H1 (cell line): ENCODE data around the gene GALNT11. TPM values are rescaled to one million over a fixed set of nuclear protein-coding genes. Genes with fewer than 3 reads are reported as not detected.

Experiments used
- CTCF ChIA-PET: fragments of 300-600 bp; sonication (Branson Sonifier 250); formaldehyde crosslinking; loops from one replicate; lab custom pipeline; 2021; ENCODE audit not compliant: partially characterized antibody; lab: Charles Lee
- POLR2A ChIA-PET: fragments of 300-600 bp; sonication (Branson Sonifier 250); formaldehyde crosslinking; loops from one replicate; lab custom pipeline; 2021; ENCODE audit warnings: inconsistent platforms; ENCODE audit not compliant: partially characterized antibody; lab: Charles Lee
- DNase-seq, 2 experiments: peaks; one replicate each; pipeline versions ENCODE4 v3.0.0 to v3.0.0-alpha.2; 2010 to 2022; ENCODE audit warnings: low spot score in 2 of 2, low read depth in 1 of 2, mixed read lengths in 1 of 2
- FAIRE-seq: peaks from 2 replicates; lab custom pipeline; 2011; peaks lifted over from hg19 to GRCh38; lab: Jason Lieb, UNC
- H2AFZ ChIP-seq: 2 replicates; pipeline ENCODE4 v1.8.1; 2012; ENCODE audit warnings: low read length, inconsistent platforms
- H2AK5ac ChIP-seq: 2 replicates; pipeline ENCODE4 v1.6.1; 2013; ENCODE audit warnings: low read depth, low read length
- H2BK120ac ChIP-seq: replicated peaks from 2 replicates; pipeline ENCODE3; 2013; ENCODE audit warnings: low read depth, low read length, inconsistent platforms
- H2BK12ac ChIP-seq: 2 replicates; pipeline ENCODE4 v1.6.1; 2013; ENCODE audit warnings: low read depth, low read length
- H2BK15ac ChIP-seq: 2 replicates; pipeline ENCODE4 v1.6.1; 2013; ENCODE audit warnings: low read length
- H2BK20ac ChIP-seq: 2 replicates; pipeline ENCODE4 v1.6.1; 2013; ENCODE audit warnings: low read length
- H2BK5ac ChIP-seq: 2 replicates; pipeline ENCODE4 v1.6.1; 2013; ENCODE audit warnings: low read depth, low read length
- H3K14ac ChIP-seq: 2 replicates; pipeline ENCODE4 v1.6.1; 2013; ENCODE audit warnings: inconsistent platforms; ENCODE audit not compliant: insufficient read length
- H3K18ac ChIP-seq: 2 replicates; pipeline ENCODE4 v1.6.1; 2013; ENCODE audit warnings: low read length; ENCODE audit errors: extremely low read depth
- H3K23ac ChIP-seq: 2 replicates; pipeline ENCODE4 v1.6.1; 2013; ENCODE audit warnings: inconsistent platforms; ENCODE audit not compliant: insufficient read length
- H3K23me2 ChIP-seq: 2 replicates; pipeline ENCODE4 v1.6.1; 2013; ENCODE audit warnings: low read depth, low read length
- H3K27ac ChIP-seq: 2 replicates; pipeline ENCODE4 v1.6.1; 2011; ENCODE audit warnings: low read depth, low read length, inconsistent platforms
- H3K27me3 ChIP-seq, 4 experiments: replicated peaks in 1 of 4; 1 replicate in 1 of 4; 2 replicates in 3 of 4; pipeline versions ENCODE4 v1.6.1 to v1.8.1; 2011 to 2013; ENCODE audit warnings: low read length in 3 of 4, mild to moderate bottlenecking in 3 of 4, inconsistent platforms in 2 of 4, mixed read lengths in 2 of 4, moderate library complexity in 1 of 4; ENCODE audit not compliant: control insufficient read depth in 3 of 4, insufficient read depth in 3 of 4; ENCODE audit errors: extremely low read depth in 1 of 4
- H3K36me3 ChIP-seq, 4 experiments: 2 replicates each; pipeline versions ENCODE4 v1.6.1 to v1.8.1; 2011 to 2013; ENCODE audit warnings: mild to moderate bottlenecking in 4 of 4, low read length in 3 of 4, moderate library complexity in 2 of 4, control low read depth in 1 of 4, inconsistent platforms in 1 of 4; ENCODE audit not compliant: insufficient read depth in 4 of 4, control insufficient read depth in 2 of 4
- H3K4ac ChIP-seq: replicated peaks from 2 replicates; pipeline ENCODE3; 2013; ENCODE audit warnings: low read length, low read depth, mixed read lengths, inconsistent platforms; ENCODE audit not compliant: insufficient read length
- H3K4me1 ChIP-seq, 4 experiments: replicated peaks in 1 of 4; 1 replicate in 1 of 4; 2 replicates in 3 of 4; pipeline versions ENCODE4 v1.6.1 to v1.8.1; 2011 to 2013; ENCODE audit warnings: low read length in 3 of 4, inconsistent platforms in 2 of 4, mixed read lengths in 1 of 4; ENCODE audit not compliant: insufficient read depth in 4 of 4, control insufficient read depth in 3 of 4
- H3K4me2 ChIP-seq, 2 experiments: 2 replicates each; pipeline versions ENCODE4 v1.6.1 to v1.8.1; 2011 to 2013; ENCODE audit warnings: low read depth in 2 of 2, low read length in 2 of 2, control low read depth in 1 of 2, inconsistent platforms in 1 of 2, mild to moderate bottlenecking in 1 of 2; ENCODE audit not compliant: insufficient read depth in 1 of 2
- H3K4me3 ChIP-seq, 4 experiments: fragments of 200-600, 300-600 bp in 1 of 4; sonication (generic), shearing (Covaris generic), sonication (Bioruptor Twin) in 1 of 4; 2 replicates each; pipeline versions ENCODE4 v1.5.1 to v1.8.1; 2011 to 2016; ENCODE audit warnings: low read length in 4 of 4, low read depth in 3 of 4, control low read depth in 2 of 4, inconsistent platforms in 2 of 4, mild to moderate bottlenecking in 2 of 4, mixed read lengths in 1 of 4, moderate library complexity in 1 of 4; ENCODE audit not compliant: insufficient read depth in 2 of 4; ENCODE audit errors: extremely low read depth in 1 of 4
- H3K56ac ChIP-seq: replicated peaks from 2 replicates; pipeline ENCODE3; 2013; ENCODE audit warnings: low read depth, mild to moderate bottlenecking, mixed read lengths, low read length, inconsistent platforms; ENCODE audit not compliant: insufficient read length
- H3K79me1 ChIP-seq: 2 replicates; pipeline ENCODE4 v1.6.1; 2013; ENCODE audit warnings: low read depth, low read length, control low read depth
- H3K79me2 ChIP-seq, 2 experiments: 2 replicates each; pipeline versions ENCODE4 v1.6.1 to v1.8.1; 2012 to 2013; ENCODE audit warnings: low read length in 2 of 2, mild to moderate bottlenecking in 2 of 2, inconsistent platforms in 1 of 2; ENCODE audit not compliant: insufficient read depth in 2 of 2, control insufficient read depth in 1 of 2
- H3K9ac ChIP-seq, 4 experiments: replicated peaks in 1 of 4; 1 replicate in 1 of 4; 2 replicates in 3 of 4; pipeline versions ENCODE4 v1.6.1 to v1.8.1; 2011 to 2013; ENCODE audit warnings: low read depth in 3 of 4, low read length in 3 of 4, control low read depth in 2 of 4, mild to moderate bottlenecking in 2 of 4, moderate library complexity in 2 of 4, inconsistent platforms in 1 of 4; ENCODE audit errors: extremely low read depth in 1 of 4
- H3K9me3 ChIP-seq, 2 experiments: 2 replicates each; pipeline versions ENCODE4 v1.6.1 to v1.8.1; 2012 to 2013; ENCODE audit warnings: mild to moderate bottlenecking in 2 of 2, moderate library complexity in 2 of 2, control low read depth in 1 of 2, inconsistent platforms in 1 of 2, low read depth in 1 of 2, low read length in 1 of 2, mixed read lengths in 1 of 2; ENCODE audit not compliant: insufficient read depth in 2 of 2
- H4K20me1 ChIP-seq, 2 experiments: replicated peaks in 1 of 2; 2 replicates each; pipeline versions ENCODE3 to v1.8.1; 2011 to 2013; ENCODE audit warnings: inconsistent platforms in 2 of 2, low read length in 2 of 2, mild to moderate bottlenecking in 1 of 2; ENCODE audit not compliant: insufficient read depth in 2 of 2, control insufficient read depth in 1 of 2
- H4K5ac ChIP-seq: 2 replicates; pipeline ENCODE4 v1.6.1; 2013; ENCODE audit warnings: low read length, low read depth, mixed read lengths, inconsistent platforms; ENCODE audit not compliant: insufficient read length
- H4K8ac ChIP-seq: 2 replicates; pipeline ENCODE4 v1.8.0; 2013; ENCODE audit warnings: mild to moderate bottlenecking, moderate library complexity, low read length, inconsistent platforms; ENCODE audit not compliant: insufficient read depth; ENCODE audit errors: extremely low read depth
- H4K91ac ChIP-seq: replicated peaks from 2 replicates; pipeline ENCODE3; 2013; ENCODE audit warnings: low read length, mixed read lengths, inconsistent platforms; ENCODE audit not compliant: insufficient read length
- EGR1 ChIP-seq: IDR thresholded peaks from 2 replicates; pipeline ENCODE4 v1.6.1; 2011; ENCODE audit warnings: low read depth, low read length, borderline replicate concordance
- TAF7 ChIP-seq: optimal IDR thresholded peaks from 2 replicates; pipeline ENCODE3; 2011; ENCODE audit warnings: low read depth, mild to moderate bottlenecking, inconsistent platforms, low read length, moderate library complexity, borderline replicate concordance
- TBP ChIP-seq: IDR thresholded peaks from 2 replicates; pipeline ENCODE4 v1.6.1; 2011; ENCODE audit warnings: low read depth, low read length, improper control_type of control experiment
- WGBS, 2 experiments: shearing (Covaris generic) in 1 of 2; methylation state at CpG; one replicate each; pipeline versions ENCODE4 v1.1.6 to v1.1.7; 2013 to 2015; ENCODE audit warnings: low lambda C conversion rate in 2 of 2, mixed read lengths in 2 of 2, inconsistent platforms in 1 of 2, low coverage in 1 of 2, missing lambda C conversion rate in 1 of 2; ENCODE audit not compliant: insufficient replicate concordance in 2 of 2, insufficient coverage in 1 of 2, insufficient read length in 1 of 2; ENCODE audit errors: extremely low coverage in 1 of 2, missing lambda C conversion rate in 1 of 2; 5-methylcytosine and 5-hydroxymethylcytosine counted together
- polyA plus RNA-seq, 7 experiments: library from polyadenylated mRNA; depleted of rRNA in 3 of 7; stranded (reverse) in 5 of 7; unstranded in 2 of 7; fragments of >200 nt in 5 of 7; fragments of 200-250 nt in 2 of 7; gene quantifications; 1 replicate in 5 of 7; 2 replicates in 1 of 7; 4 replicates in 1 of 7; pipeline versions ENCODE4 v1.2.1 to v1.2.3, GENCODE V29; 2011 to 2013; ENCODE audit warnings: missing spikeins in 2 of 7, mixed read lengths in 2 of 7
- total RNA-seq: library from RNA; stranded (reverse); fragmentation: NEBNext Ultra II Directional; extraction: Animal tissue kit (Norgen Biotek cat#: 25700); gene quantifications from 2 replicates; pipeline ENCODE4 v1.2.1, GENCODE V29; 2021
- TF ChIP-seq, protein P1 (sequence below): IDR thresholded peaks from 2 replicates; pipeline ENCODE4 v1.6.1; 2012; ENCODE audit warnings: low read length, inconsistent platforms

GALNT11 gene
- total and polyA plus RNA-seq, 2 of the 8 experiments (the other 6 are each of a cell fraction or from before 2014, with no cell fraction given): 20.5 to 23.2 TPM

GRCh38 chr7:152016947-152017346 is 8.5 kb upstream of the GALNT11 start:
- Histone ChIP-seq H2BK12ac (no peak overlapping the region), H3K4me1 (no peaks in the 10 kb centered on the region), H3K9me3 (no peaks in the 10 kb centered on the region; a peak in 1 of 4 replicates), H4K91ac (no peak overlapping the region), H3K79me2 (no peaks in the 10 kb centered on the region), H3K18ac (no peak overlapping the region), H3K23me2 (no peaks in the 10 kb centered on the region; the same call in 1 of the 2 replicates), H3K4ac (no peak overlapping the region), H3K14ac (no peak overlapping the region), H3K56ac (no peak overlapping the region), H2BK20ac (no peak overlapping the region), H3K4me2 (no peak overlapping the region), H3K27ac (no peak overlapping the region), H3K27me3 (no peaks in the 10 kb centered on the region), H3K9ac (no peak overlapping the region), H4K20me1 (no peaks in the 10 kb centered on the region), H4K8ac (no peak overlapping the region), H3K4me3 (no peak overlapping the region), H3K23ac (no peak overlapping the region), H2BK15ac (no peak overlapping the region), H2AK5ac (no peak overlapping the region), H2BK5ac (no peak overlapping the region), H3K36me3 (no peaks in the 10 kb centered on the region), H2BK120ac (no peak overlapping the region), H4K5ac (no peak overlapping the region), H2AFZ (no peak overlapping the region), H3K79me1 (no peaks in the 10 kb centered on the region)
- WGBS, 2 experiments: 90% methylated on average over 3 of the region's 3 CpGs; no CpG with 5 or more reads in 1 of the 2 experiments
- ChIA-PET CTCF (no interaction called here), POLR2A (no interaction called here)
- FAIRE-seq: no peak
- no peak for DNase-seq
- TF ChIP-seq, protein P1, sequence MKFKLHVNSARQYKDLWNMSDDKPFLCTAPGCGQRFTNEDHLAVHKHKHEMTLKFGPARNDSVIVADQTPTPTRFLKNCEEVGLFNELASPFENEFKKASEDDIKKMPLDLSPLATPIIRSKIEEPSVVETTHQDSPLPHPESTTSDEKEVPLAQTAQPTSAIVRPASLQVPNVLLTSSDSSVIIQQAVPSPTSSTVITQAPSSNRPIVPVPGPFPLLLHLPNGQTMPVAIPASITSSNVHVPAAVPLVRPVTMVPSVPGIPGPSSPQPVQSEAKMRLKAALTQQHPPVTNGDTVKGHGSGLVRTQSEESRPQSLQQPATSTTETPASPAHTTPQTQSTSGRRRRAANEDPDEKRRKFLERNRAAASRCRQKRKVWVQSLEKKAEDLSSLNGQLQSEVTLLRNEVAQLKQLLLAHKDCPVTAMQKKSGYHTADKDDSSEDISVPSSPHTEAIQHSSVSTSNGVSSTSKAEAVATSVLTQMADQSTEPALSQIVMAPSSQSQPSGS: no peak
- TF ChIP-seq TBP: no peak
- TF ChIP-seq TAF7: no peak
- no peak for TF ChIP-seq EGR1
